Measurements from ENCODE around the gene NRDC. TPM values are rescaled to one million over a fixed set of nuclear protein-coding genes. Genes with fewer than 3 reads are reported as not detected.

Gene NRDC
- total RNA-seq, 1 experiment from 2014 or later, result 147 TPM

- peak overlapping the region; percentile 9 for H4K91ac ChIP-seq (ENCODE audit: insufficient read length, low read depth, low read length)
- Mint-ChIP-seq H3K27me3 (ENCODE audit: low read depth) (peaks cover 14% of the 10 kb centered on the region), H3K36me3 (ENCODE audit: insufficient read depth in 1 of 3, low read depth in 3 of 3) (peaks cover 0 to 6% (median 2%) of the 10 kb centered on the region in 3 experiments; a peak in 5 of 7 replicates), H3K4me1 (peaks cover 14 to 21% of the 10 kb centered on the region in 2 experiments), H3K27ac (peak overlapping the region in 1 of 3 experiments; percentile 23; a peak in 2 of 7 replicates), H3K9me3 (no peaks in the 10 kb centered on the region), H3K4me3 (no peak overlapping the region)
- H3K4me1 ChIP-seq (ENCODE audit: insufficient read depth, low read length), result peaks cover 2% of the 10 kb centered on the region; the same call in 1 of the 2 replicates
- H2BK15ac ChIP-seq (ENCODE audit: low read depth, low read length), result no peak overlapping the region
- no peak overlapping the region for H2BK12ac ChIP-seq (ENCODE audit: insufficient read length, low read depth, low read length)
- H2BK5ac ChIP-seq (ENCODE audit: insufficient read length, low read length), result peak overlapping the region; percentile 90
- H2AFZ ChIP-seq (ENCODE audit: low read length), result no peak overlapping the region
- H3K23ac ChIP-seq (ENCODE audit: insufficient read length, low read depth, low read length), result no peak overlapping the region
- no peaks in the 10 kb centered on the region for H3K79me1 ChIP-seq (ENCODE audit: insufficient read depth, low read depth, low read length, poor library complexity, severe bottlenecking)
- peak overlapping the region; percentile 96 for H3K14ac ChIP-seq (ENCODE audit: insufficient read depth, low read length)
- H3K27ac ChIP-seq (ENCODE audit: insufficient read length, low read depth, low read length), result peak overlapping the region; percentile 85
- H4K5ac ChIP-seq (ENCODE audit: insufficient read length, low read depth, low read length), result peak overlapping the region; percentile 18
- no peak overlapping the region for H2BK120ac ChIP-seq (ENCODE audit: low read depth, low read length, poor library complexity, severe bottlenecking)
- H2BK20ac ChIP-seq (ENCODE audit: low read depth, low read length, poor library complexity, severe bottlenecking), result no peak overlapping the region
- peak overlapping the region; percentile 91 for H3K4me2 ChIP-seq (ENCODE audit: insufficient read depth, insufficient read length, low read length)
- DNase-seq, result peak; percentile 38
- no peak overlapping the region for H4K8ac ChIP-seq (replicated peaks; ENCODE audit: insufficient read length, low read depth, low read length)
- H3K79me2 ChIP-seq (ENCODE audit: insufficient read depth, low read length), result peaks cover 31% of the 10 kb centered on the region; the same call in 1 of the 2 replicates
- H4K20me1 ChIP-seq (ENCODE audit: control insufficient read depth, insufficient read depth, insufficient read length), result no peaks in the 10 kb centered on the region
- peak overlapping the region; percentile 94 for H3K18ac ChIP-seq (ENCODE audit: insufficient read length, low read depth, low read length)
- H2AK5ac ChIP-seq (ENCODE audit: insufficient read length, low read length), result no peak overlapping the region
- no peaks in the 10 kb centered on the region for H3K27me3 ChIP-seq (ENCODE audit: insufficient read depth, low read length)
- no peaks in the 10 kb centered on the region for H3K9me3 ChIP-seq (ENCODE audit: control insufficient read depth, low read depth, low read length)
- no peak overlapping the region for H3T11ph ChIP-seq (ENCODE audit: low read length)
- peak overlapping the region; percentile 95 for H3K9ac ChIP-seq (ENCODE audit: extremely low read depth, insufficient read length, low read length)
- no CpG with 5 or more reads among the region's 21 CpGs for WGBS (ENCODE audit: extremely low coverage, insufficient read length, low lambda C conversion rate)
- H3K4ac ChIP-seq (ENCODE audit: low read depth, low read length), result no peak overlapping the region
- peaks cover 7% of the 10 kb centered on the region for H3K23me2 ChIP-seq (ENCODE audit: insufficient read length, low read depth, low read length, poor library complexity, severe bottlenecking)
- no peak overlapping the region for H3K56ac ChIP-seq (ENCODE audit: insufficient read length, low read depth, low read length)
- TF ChIP-seq CTCF (conservative IDR thresholded peaks at IDR 0.05), result no peak
Observed at GRCh38 chr1:51877434-51878307, 856 bp downstream of the NRDC start.

Data from H9 (cell line).